Activated naive CD8-positive, alpha-beta T cell treated with anti-CD3 and anti-CD28 coated beads, Interleukin-2, amount 50 U/mL, for 24 hours (primary cell): Measurements from ENCODE around the gene SNX17.
"Not testable (repeated sequence)": the region's sequence is repeated elsewhere in the genome, so short reads cannot be mapped to it uniquely, and the experiment has no call there.

ENCODE experiments used
- ATAC-seq: fragments of 150-1000 bp; cut with Tn5 transposase; one replicate; pipeline ENCODE4 v1.10.0; 2021
- DNase-seq: peaks from one replicate; pipeline ENCODE4 v3.0.0; 2021
- H3K27ac Mint-ChIP-seq: one replicate; pipeline ENCODE4 v1.8.0; 2021; ENCODE audit warnings: mild to moderate bottlenecking, mixed read lengths
- H3K27me3 Mint-ChIP-seq: one replicate; pipeline ENCODE4 v1.8.0; 2021; ENCODE audit warnings: mixed read lengths
- H3K36me3 Mint-ChIP-seq: one replicate; pipeline ENCODE4 v1.8.0; 2021; ENCODE audit warnings: low read depth, mixed read lengths
- H3K4me1 Mint-ChIP-seq: one replicate; pipeline ENCODE4 v1.8.0; 2021; ENCODE audit warnings: mixed read lengths
- H3K4me3 Mint-ChIP-seq: one replicate; pipeline ENCODE4 v1.8.0; 2021; ENCODE audit warnings: mild to moderate bottlenecking, moderate library complexity, mixed read lengths
- H3K9me3 Mint-ChIP-seq: one replicate; pipeline ENCODE4 v1.8.0; 2021; ENCODE audit warnings: mixed read lengths

SNX17 gene, protein sequence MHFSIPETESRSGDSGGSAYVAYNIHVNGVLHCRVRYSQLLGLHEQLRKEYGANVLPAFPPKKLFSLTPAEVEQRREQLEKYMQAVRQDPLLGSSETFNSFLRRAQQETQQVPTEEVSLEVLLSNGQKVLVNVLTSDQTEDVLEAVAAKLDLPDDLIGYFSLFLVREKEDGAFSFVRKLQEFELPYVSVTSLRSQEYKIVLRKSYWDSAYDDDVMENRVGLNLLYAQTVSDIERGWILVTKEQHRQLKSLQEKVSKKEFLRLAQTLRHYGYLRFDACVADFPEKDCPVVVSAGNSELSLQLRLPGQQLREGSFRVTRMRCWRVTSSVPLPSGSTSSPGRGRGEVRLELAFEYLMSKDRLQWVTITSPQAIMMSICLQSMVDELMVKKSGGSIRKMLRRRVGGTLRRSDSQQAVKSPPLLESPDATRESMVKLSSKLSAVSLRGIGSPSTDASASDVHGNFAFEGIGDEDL

DNA sequence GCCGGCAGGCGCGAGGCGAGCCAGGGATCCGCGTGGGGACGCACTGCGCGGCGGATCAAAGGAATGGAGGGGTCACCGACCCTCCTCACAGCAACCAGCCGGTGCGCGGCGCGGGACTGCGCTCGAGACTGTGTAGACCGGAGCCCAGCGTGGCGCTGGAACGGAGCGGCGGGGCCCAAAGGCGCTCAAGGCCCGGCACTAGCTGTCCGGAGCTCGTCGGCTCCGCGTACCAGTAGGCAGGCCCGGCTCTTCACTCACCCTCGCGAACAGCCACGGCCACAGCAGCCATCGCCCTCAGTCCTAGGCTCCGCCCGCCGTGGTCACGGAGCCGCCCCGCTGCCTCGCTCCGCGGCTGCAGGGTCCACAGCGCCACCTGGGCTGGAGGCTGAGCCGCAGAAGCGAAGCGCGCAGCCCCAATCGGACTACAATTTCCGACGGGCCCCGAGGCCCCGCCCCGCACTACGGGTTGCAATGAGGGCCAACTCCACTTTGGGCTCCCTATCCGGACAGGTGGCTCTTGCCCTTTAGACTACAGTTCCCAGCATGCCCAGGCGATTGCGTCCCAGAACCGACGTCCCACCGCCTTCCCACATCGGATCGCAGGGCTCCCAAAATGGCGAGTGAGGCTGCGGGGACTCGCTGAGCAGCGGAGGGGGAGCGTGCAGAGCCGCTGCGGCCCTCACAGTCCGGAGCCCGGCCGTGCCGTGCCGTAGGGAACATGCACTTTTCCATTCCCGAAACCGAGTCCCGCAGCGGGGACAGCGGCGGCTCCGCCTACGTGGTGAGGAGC, at the start of gene SNX17, which contains the start of gene EIF2B4:
Gene SNX17 (plus strand): TSS at position 591 of the 790 bp plus-strand sequence. CDS start 128 bp downstream, at position 719.
Gene EIF2B4 (minus strand): TSS at position 313 of the 790 bp plus-strand sequence. CDS start 24 bp downstream, at position 289.
- peaks cover 56% of the 10 kb centered on the region for H3K36me3 Mint-ChIP-seq

DNA sequence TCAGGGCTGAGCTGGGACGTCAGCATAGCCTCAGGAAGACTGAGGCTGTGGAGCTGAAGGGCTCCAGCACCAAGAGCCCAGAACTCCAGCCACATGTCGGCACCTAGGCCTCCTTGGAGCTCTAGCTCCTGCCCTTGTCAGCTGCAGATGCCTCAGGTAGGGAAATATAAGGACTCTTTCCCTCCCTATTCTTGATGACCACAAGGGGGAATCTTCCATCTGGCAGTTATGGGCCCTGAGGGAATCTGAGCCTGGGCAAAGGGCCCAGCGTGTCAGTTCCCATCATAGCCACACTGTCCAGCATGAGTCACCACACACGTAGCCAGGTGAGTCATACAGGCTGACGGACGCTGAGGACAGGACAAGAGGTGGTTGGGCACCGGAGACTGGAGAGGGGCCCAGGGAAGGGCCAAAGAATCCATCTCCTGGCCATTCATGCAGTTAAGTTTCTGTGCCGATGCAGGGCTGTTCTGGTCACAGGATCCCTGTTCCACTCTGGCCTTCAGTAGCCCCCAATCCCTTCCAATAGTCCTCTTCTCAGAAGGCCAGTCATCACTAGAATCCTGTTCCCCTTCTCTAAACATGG, 49.4 kb upstream of the SNX17 start:
- DNase-seq (no peak), ATAC-seq (no peak)
- H3K27ac Mint-ChIP-seq, result no peak overlapping the region
- peak overlapping the region; percentile 99 for H3K4me3 Mint-ChIP-seq
- no peaks in the 10 kb centered on the region for H3K27me3 Mint-ChIP-seq
- H3K9me3 Mint-ChIP-seq, result no peaks in the 10 kb centered on the region
- H3K4me1 Mint-ChIP-seq, result peaks cover 19% of the 10 kb centered on the region
- H3K36me3 Mint-ChIP-seq, result peaks cover 7% of the 10 kb centered on the region

More for the DNA sequence above, at the start of gene SNX17, which contains the start of gene EIF2B4:
- DNase-seq (peak; percentile 99), ATAC-seq (peak; percentile 96)
- peaks cover 43% of the 10 kb centered on the region for H3K4me1 Mint-ChIP-seq
- peak within 1 kb of the TSS; percentile 98 for H3K4me3 Mint-ChIP-seq
- H3K9me3 Mint-ChIP-seq, result no peaks in the 10 kb centered on the region
- H3K27ac Mint-ChIP-seq, result peak within 1 kb of the TSS; percentile 99
- H3K27me3 Mint-ChIP-seq, result peaks cover 2% of the 10 kb centered on the region

DNA sequence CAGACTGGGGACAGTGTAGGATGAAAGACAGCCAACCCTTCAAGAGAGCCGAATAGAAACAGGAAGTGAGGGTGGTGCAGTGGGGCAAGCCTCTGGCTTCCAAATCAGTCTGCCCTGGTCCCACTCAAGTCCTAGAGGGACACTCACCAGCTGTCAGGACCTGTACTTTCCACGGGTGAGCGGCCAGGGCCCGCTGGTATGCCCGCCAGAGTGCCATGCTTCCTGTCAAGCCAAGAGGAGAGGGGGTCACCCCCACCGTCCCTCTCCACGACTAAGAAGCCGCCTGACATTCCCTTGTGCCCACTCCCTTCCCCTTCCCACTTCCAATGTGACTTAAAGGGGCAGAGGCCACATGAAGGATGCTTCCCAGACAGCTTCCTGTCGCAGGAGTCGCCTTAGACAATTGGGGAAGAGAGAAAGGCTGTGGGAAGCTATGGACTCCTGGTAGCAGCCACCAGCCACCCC, 48.1 kb upstream of the SNX17 start:
- peaks cover 16% of the 10 kb centered on the region for H3K36me3 Mint-ChIP-seq
- no peaks in the 10 kb centered on the region for H3K9me3 Mint-ChIP-seq
- no peaks in the 10 kb centered on the region for H3K27me3 Mint-ChIP-seq
- peaks cover 19% of the 10 kb centered on the region for H3K4me1 Mint-ChIP-seq
- peak; percentile 12 for DNase-seq
- peak overlapping the region; percentile 99 for H3K27ac Mint-ChIP-seq
- peak overlapping the region; percentile 99 for H3K4me3 Mint-ChIP-seq
- ATAC-seq, result peak; percentile 21

DNA sequence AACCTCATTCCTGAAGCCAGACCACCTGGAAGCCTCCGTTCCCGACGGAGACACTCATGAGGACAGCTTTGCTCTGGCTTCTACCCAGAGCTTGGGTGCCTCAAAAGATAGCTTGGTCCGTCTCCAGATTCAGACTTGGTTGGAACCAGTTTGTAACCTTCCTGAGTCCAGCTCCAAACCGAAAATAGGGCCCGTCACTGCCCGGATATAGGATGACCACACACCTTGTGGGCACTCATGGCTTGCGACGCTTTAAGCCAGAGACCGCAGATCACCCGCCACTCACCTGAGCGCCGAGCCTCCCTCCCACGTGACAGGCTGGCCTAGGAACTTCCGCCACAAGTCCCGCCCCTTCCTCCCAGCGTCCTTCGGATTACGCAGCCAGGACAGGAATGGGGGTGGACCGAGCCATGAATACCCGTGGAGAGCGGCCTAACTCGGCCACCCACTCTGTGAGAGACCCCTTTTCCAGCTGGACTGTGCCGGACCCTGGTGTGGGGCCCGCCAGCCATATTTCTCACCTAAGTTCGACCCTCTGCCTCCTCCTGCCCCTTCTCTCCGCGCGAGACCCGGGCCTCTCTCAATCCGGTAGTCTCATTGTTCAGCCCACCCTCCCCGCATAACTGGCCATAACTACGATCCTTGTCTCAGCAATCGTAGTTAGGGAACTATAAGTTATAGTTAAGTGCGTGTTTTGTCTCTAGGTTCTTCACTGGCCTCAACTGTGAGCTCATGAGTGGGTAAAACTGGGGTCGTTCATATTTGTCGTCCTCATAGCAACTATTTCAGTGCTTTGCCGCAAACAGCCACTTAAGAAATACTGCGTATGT, 47.4 kb upstream of the SNX17 start, which contains the start of gene MPV17:
Gene MPV17 (minus strand): TSS at position 332 of the 830 bp plus-strand sequence. CDS start 580 bp downstream, outside the sequence.
- peak within 1 kb of the TSS; percentile 99 for H3K4me3 Mint-ChIP-seq
- peak; percentile 97 for ATAC-seq

DNA sequence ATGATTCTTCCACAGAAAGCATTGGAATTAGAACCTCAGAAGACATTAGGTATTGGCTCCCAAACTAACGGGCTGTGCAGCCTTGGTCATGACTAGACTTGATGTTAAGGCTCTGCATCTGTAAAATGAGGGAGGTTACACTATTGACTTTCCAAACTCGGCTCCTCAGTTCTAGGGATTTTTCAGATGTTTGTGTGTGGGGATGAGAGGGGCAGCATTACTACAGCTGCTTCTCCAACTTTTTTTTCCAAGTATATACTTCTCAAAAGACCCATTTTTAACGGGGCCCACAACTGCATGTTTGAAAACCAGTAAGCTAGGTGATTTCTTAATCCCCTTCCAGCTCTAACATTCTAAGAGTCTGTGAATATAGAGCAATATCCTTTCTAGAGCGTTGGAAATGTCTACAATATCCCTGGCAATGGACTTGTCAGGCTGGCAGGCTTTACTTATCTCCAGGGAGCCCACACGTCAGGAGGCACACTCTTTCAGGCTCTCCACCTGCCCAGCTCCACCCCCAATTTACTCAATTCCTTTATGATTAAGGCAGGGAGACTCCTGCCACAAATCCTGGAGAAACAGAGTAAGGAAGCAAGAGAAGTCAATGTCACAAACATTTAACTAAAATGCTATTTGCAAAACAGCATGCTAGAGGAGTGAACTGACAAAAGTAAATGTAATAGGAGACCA, 46.7 kb upstream of the SNX17 start:
- ATAC-seq, result no peak

More for the DNA sequence above, 47.4 kb upstream of the SNX17 start, which contains the start of gene MPV17:
- Mint-ChIP-seq H3K36me3 (peaks cover 17% of the 10 kb centered on the region), H3K27ac (peak within 1 kb of the TSS; percentile 99), H3K27me3 (no peaks in the 10 kb centered on the region), H3K9me3 (no peaks in the 10 kb centered on the region), H3K4me1 (peaks cover 19% of the 10 kb centered on the region)
- peak; percentile 91 for DNase-seq

DNA sequence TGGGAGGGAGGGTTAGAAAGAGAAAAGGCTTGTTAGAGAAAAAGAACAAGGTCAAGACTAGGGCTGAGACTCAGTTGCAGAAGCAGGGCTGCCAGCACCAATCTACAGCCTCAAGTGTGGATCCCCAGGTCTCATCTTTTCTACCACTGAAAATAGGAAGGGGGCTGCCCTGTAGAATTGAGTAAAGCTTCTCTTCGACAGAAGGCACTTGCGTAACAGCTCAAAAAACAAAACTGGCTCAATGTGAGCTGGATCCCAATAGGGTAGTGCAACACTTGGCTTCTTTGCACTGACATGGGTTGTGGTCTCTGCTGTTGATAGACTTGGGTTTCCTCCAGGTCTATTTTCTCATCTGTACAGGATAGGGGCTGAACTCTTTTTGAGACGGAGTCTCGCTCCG, 45.7 kb upstream of the SNX17 start:
- H3K4me3 Mint-ChIP-seq, result no peak overlapping the region
- peaks cover 19% of the 10 kb centered on the region for H3K4me1 Mint-ChIP-seq
- peaks cover 24% of the 10 kb centered on the region for H3K36me3 Mint-ChIP-seq
- H3K27me3 Mint-ChIP-seq, result no peaks in the 10 kb centered on the region
- DNase-seq (no peak), ATAC-seq (no peak)
- H3K9me3 Mint-ChIP-seq, result no peaks in the 10 kb centered on the region
- H3K27ac Mint-ChIP-seq, result peak overlapping the region; percentile 1

More for the DNA sequence above, 46.7 kb upstream of the SNX17 start:
- Mint-ChIP-seq H3K27me3 (no peaks in the 10 kb centered on the region), H3K4me1 (peaks cover 19% of the 10 kb centered on the region), H3K36me3 (peaks cover 24% of the 10 kb centered on the region), H3K9me3 (no peaks in the 10 kb centered on the region), H3K27ac (peak overlapping the region; percentile 99), H3K4me3 (peak overlapping the region; percentile 99)
- no peak for DNase-seq

DNA sequence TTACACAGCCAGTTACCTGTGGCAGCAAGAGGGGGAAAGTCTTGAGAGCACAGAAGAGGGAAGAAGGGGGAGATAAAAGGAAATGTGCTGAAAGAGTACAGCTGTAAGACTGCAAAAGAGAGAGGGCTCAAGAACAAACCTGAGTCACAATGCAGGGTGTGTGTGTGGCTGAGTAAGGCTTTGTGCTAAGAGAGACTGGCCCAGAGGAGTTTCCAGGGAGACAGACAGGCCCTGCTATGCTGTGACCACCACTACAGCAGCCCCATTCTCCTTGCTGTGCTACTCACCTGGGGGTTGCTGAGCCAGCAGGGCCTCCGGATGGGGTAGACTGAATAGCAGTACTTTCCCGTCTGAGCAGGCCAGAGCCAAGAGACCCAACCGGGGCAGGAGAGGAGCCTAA, 35.1 kb upstream of the SNX17 start:
- ATAC-seq (no peak), DNase-seq (no peak)
- H3K9me3 Mint-ChIP-seq, result no peaks in the 10 kb centered on the region
- H3K36me3 Mint-ChIP-seq, result peaks cover 31% of the 10 kb centered on the region
- H3K27ac Mint-ChIP-seq, result no peak overlapping the region
- H3K4me3 Mint-ChIP-seq, result no peak overlapping the region
- H3K4me1 Mint-ChIP-seq, result no peaks in the 10 kb centered on the region
- H3K27me3 Mint-ChIP-seq, result no peaks in the 10 kb centered on the region

DNA sequence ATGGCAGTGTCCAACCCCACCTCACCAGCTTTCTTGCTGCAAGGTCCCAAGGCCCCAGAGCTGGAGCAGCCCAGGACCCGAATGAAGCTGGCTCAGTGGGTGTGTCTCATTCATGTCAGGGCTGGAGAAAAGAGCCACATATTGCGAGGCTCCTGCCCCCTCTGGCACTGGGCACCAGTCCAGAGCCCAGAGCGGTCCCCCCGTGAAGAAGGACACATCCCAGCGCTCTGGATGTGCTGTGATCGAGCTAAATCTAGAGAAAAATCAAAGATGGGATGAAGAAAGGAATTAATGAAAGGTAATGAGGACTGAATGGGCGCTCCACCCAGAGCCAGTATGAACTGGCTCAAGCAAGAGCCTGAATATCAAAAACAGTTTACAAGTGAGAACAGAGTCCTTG, 34.2 kb upstream of the SNX17 start:
- Mint-ChIP-seq H3K4me3 (no peak overlapping the region), H3K9me3 (no peaks in the 10 kb centered on the region), H3K4me1 (no peaks in the 10 kb centered on the region), H3K27me3 (no peaks in the 10 kb centered on the region), H3K36me3 (peaks cover 32% of the 10 kb centered on the region), H3K27ac (no peak overlapping the region)
- DNase-seq (no peak), ATAC-seq (no peak)

DNA sequence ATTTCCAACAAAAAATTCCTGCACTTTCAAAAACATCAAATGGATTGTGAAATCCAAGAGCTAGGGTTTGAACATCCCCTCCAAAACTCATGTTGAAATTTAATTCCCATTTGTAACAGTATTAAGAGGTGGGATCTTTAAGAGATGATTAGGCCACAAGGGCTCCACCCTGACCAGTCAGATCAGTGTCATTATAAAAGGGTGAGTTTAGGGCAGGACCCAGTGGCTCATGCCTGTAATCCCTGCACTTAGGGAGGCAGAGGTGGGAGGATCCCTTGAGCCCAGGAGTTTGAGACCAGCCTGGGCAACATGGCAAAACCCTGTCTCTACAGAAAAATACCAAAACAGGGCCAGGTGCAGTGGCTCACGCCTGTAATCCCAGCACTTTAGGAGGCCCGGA, 22.8 kb upstream of the SNX17 start:
- no peak overlapping the region for H3K27ac Mint-ChIP-seq
- H3K4me3 Mint-ChIP-seq, result no peak overlapping the region
- H3K9me3 Mint-ChIP-seq, result no peaks in the 10 kb centered on the region
- peaks cover 17% of the 10 kb centered on the region for H3K36me3 Mint-ChIP-seq
- peaks cover 28% of the 10 kb centered on the region for H3K4me1 Mint-ChIP-seq
- H3K27me3 Mint-ChIP-seq, result no peaks in the 10 kb centered on the region
- DNase-seq, result no peak
- no peak for ATAC-seq

DNA sequence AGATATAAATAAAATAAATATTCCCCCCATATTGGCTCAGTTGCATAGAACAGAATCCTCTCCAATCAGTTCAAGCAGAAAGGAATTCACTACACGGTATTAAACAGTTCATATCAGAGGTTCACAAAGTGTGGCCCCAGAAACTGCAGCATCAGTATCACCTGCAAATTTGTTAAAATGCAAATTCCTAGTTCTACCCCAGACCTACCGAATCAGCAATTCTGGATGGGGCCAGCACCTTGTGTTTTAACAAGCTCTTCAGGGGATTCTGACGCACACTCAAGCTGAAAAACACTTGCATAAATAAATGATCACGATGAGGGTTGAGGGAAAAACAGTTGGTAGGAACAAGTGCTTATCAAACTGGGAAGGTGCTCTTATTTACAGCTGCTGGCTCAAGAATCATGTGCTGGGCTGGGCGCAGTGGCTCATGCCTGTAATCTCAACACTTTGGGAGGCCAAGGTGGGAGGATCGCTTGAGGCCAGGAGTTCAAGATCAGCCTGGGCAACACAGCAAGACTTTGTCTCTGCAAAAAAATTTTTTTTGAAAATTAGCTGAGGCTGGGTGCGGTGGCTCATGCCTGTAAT, 20.2 kb upstream of the SNX17 start:
- ATAC-seq, result no peak
- no peak overlapping the region for H3K4me3 Mint-ChIP-seq
- peaks cover 47% of the 10 kb centered on the region for H3K4me1 Mint-ChIP-seq
- H3K27ac Mint-ChIP-seq, result no peak overlapping the region
- no peaks in the 10 kb centered on the region for H3K27me3 Mint-ChIP-seq
- peaks cover 14% of the 10 kb centered on the region for H3K36me3 Mint-ChIP-seq
- no peaks in the 10 kb centered on the region for H3K9me3 Mint-ChIP-seq
- DNase-seq, result no peak

DNA sequence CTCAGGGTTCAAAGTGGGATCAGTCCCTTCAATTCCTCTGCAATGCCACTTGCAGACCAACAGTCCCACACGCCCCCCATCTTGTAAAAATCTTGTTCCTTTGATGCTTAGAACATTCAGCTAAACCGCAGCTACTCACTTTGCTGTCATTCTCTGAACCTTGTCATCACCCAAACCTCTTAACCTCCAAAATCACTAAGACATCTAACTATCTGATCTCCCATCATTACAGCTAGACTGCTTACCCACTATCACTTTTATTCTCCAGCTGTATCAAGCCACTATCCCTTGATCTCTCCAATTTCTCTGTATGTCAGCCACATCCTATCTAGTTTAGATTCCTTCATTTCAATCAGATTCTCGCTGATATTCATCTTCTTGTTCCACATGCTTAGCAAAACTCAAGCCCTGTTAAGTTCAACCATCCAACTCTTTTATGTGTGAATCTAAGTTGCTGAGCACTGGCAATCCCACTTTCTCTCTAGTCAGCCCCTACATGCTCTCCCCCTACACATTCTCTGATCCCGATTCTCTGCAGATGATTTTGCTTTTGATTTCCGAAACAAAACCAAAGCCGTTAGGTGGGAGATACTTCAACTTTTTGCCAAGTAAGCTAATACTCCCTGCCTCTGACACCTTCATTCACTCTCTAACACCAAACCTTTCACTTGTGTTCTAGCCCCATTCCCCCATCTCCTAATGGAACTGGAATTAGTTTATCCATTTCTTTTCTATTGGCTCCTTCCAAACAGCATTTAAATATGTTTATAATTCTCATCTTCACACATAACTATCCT, 18.4 kb upstream of the SNX17 start:
- H3K4me3 Mint-ChIP-seq, result peak overlapping the region; percentile 1
- H3K4me1 Mint-ChIP-seq, result peaks cover 60% of the 10 kb centered on the region
- no peaks in the 10 kb centered on the region for H3K27me3 Mint-ChIP-seq
- H3K9me3 Mint-ChIP-seq, result no peaks in the 10 kb centered on the region
- H3K27ac Mint-ChIP-seq, result peak overlapping the region; percentile 0
- no peak for DNase-seq
- H3K36me3 Mint-ChIP-seq, result peaks cover 18% of the 10 kb centered on the region
- peak; percentile 49 for ATAC-seq

DNA sequence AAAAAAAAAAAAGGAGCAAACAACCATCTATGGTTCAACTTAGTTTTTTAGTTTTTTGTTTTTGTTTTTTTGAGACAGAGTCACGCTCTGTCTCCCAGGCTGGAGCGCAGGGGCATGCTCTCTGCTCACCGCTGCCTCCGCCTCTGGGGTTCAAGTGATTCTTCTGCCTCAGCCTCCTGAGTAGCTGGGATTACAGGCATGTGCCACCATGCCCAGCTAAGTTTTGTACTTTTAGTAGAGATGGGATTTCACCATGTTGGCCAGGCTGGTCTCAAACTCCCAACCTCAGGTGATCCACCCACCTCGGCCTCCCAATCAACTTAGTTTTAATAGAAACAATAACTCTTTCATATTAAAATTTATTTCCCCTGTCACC, 17.0 kb upstream of the SNX17 start:
- DNase-seq, H3K27ac Mint-ChIP-seq, H3K9me3 Mint-ChIP-seq, ATAC-seq, H3K27me3 Mint-ChIP-seq: not testable (repeated sequence)
- Mint-ChIP-seq H3K36me3 (peaks cover 17% of the 10 kb centered on the region), H3K4me3 (peak overlapping the region; percentile 28), H3K4me1 (peaks cover 65% of the 10 kb centered on the region)
